B cell (primary cell): Measurements from ENCODE around the gene ENDOV. TPM values are rescaled to one million over a fixed set of nuclear protein-coding genes. Genes with fewer than 3 reads are reported as not detected.

Source experiments
- ATAC-seq: fragments of 200-7000 bp; cut with Tn5 transposase; one replicate; pipeline ENCODE4 v1.10.0; 2021; ENCODE audit warnings: low read depth, mild to moderate bottlenecking, moderate number of reproducible peaks, moderate library complexity
- CTCF ChIA-PET: fragments of 350-600 bp; sonication (Branson Sonifier 250); formaldehyde crosslinking; loops from one replicate; lab custom pipeline; 2021; ENCODE audit warnings: antibody characterized with exemption, inconsistent platforms; lab: Charles Lee
- POLR2A ChIA-PET: fragments of 350-600 bp; sonication (Branson Sonifier 250); formaldehyde crosslinking; loops from one replicate; lab custom pipeline; 2021; ENCODE audit warnings: antibody characterized with exemption; lab: Charles Lee
- DNase-seq: peaks from one replicate; pipeline ENCODE4 v3.0.0; 2013
- H2AFZ ChIP-seq: 2 replicates; pipeline ENCODE4 v1.6.1; 2012; ENCODE audit warnings: mild to moderate bottlenecking, low read depth, low read length; ENCODE audit not compliant: insufficient read depth, poor library complexity, severe bottlenecking
- H3K27ac ChIP-seq, 2 donors: 1 replicate in 1 of 2; 2 replicates in 1 of 2; pipeline ENCODE4 v1.5.1; 2012 to 2013; ENCODE audit warnings: low read length in 2 of 2, mild to moderate bottlenecking in 2 of 2, moderate library complexity in 1 of 2
- H3K27me3 ChIP-seq, 4 experiments: fragments of 200-600 bp in 1 of 4; sonication (generic) in 1 of 4; replicated peaks in 1 of 4; 1 replicate in 2 of 4; 2 replicates in 2 of 4; pipeline versions ENCODE4 v1.6.1 to v1.7.0; 2013 to 2016; ENCODE audit warnings: low read length in 3 of 4, mild to moderate bottlenecking in 2 of 4, mixed read lengths in 1 of 4, moderate library complexity in 1 of 4; ENCODE audit not compliant: insufficient read depth in 4 of 4, control insufficient read depth in 3 of 4; ENCODE audit errors: control extremely low read depth in 1 of 4
- H3K36me3 ChIP-seq, 2 experiments: replicated peaks in 1 of 2; 1 replicate in 1 of 2; 2 replicates in 1 of 2; pipeline versions ENCODE4 v1.6.1 to v1.7.1; 2013; ENCODE audit warnings: low read length in 1 of 2; ENCODE audit not compliant: insufficient read depth in 2 of 2, control insufficient read depth in 1 of 2; ENCODE audit errors: control extremely low read depth in 1 of 2, extremely low read depth in 1 of 2
- H3K4me1 ChIP-seq, 2 donors: fragments of 200-600 bp in 1 of 2; sonication (generic) in 1 of 2; 1 replicate in 1 of 2; 2 replicates in 1 of 2; pipeline versions ENCODE4 v1.5.1 to v1.6.1; 2013 to 2017; ENCODE audit warnings: low read length in 2 of 2; ENCODE audit not compliant: control insufficient read depth in 2 of 2, insufficient read depth in 2 of 2
- H3K4me2 ChIP-seq: replicated peaks from 2 replicates; pipeline ENCODE3; 2012; ENCODE audit warnings: mild to moderate bottlenecking, low read depth, low read length; ENCODE audit not compliant: poor library complexity, severe bottlenecking
- H3K4me3 ChIP-seq, 5 experiments: fragments of 200-600 bp in 1 of 5; sonication (generic) in 1 of 5; 1 replicate in 3 of 5; 2 replicates in 2 of 5; pipeline versions ENCODE4 v1.5.1 to v1.7.0; 2011 to 2016; ENCODE audit warnings: low read length in 4 of 5, mild to moderate bottlenecking in 4 of 5, low read depth in 2 of 5, control low read depth in 1 of 5, moderate library complexity in 1 of 5; ENCODE audit not compliant: insufficient read depth in 1 of 5; ENCODE audit errors: control extremely low read depth in 1 of 5, extremely low read depth in 1 of 5
- H3K79me2 ChIP-seq: fragments of 200-600 bp; sonication (generic); one replicate; pipeline ENCODE4 v1.6.0; 2016; ENCODE audit warnings: low read length; ENCODE audit not compliant: control insufficient read depth, insufficient read depth
- H3K9ac ChIP-seq: fragments of 200-600 bp; sonication (generic); 2 replicates; pipeline ENCODE4 v1.6.1; 2017; ENCODE audit warnings: mild to moderate bottlenecking, low read length, moderate library complexity
- H3K9me3 ChIP-seq, 3 donors: one replicate each; pipeline versions ENCODE4 v1.6.1 to v1.7.1; 2013; ENCODE audit warnings: low read length in 2 of 3; ENCODE audit not compliant: control insufficient read depth in 2 of 3, insufficient read depth in 1 of 3; ENCODE audit errors: control extremely low read depth in 1 of 3
- H4K20me1 ChIP-seq: 2 replicates; pipeline ENCODE4 v1.6.0; 2012; ENCODE audit warnings: mild to moderate bottlenecking, low read length; ENCODE audit not compliant: insufficient read depth, control insufficient read depth, poor library complexity, severe bottlenecking
- H3K27ac Mint-ChIP-seq: one replicate; pipeline ENCODE4 v1.8.0; 2021; ENCODE audit warnings: mixed read lengths
- H3K27me3 Mint-ChIP-seq: one replicate; pipeline ENCODE4 v1.8.0; 2021; ENCODE audit warnings: mixed read lengths
- H3K4me1 Mint-ChIP-seq: one replicate; pipeline ENCODE4 v1.8.0; 2021; ENCODE audit warnings: mixed read lengths
- H3K4me3 Mint-ChIP-seq: one replicate; pipeline ENCODE4 v1.8.0; 2021; ENCODE audit warnings: mixed read lengths
- H3K9me3 Mint-ChIP-seq: one replicate; pipeline ENCODE4 v1.8.0; 2022; ENCODE audit warnings: mixed read lengths; ENCODE audit not compliant: insufficient read depth
- CTCF ChIP-seq: fragments of 200-600 bp; IDR thresholded peaks from one replicate; pipeline ENCODE4 v1.8.0; 2022; ENCODE audit warnings: antibody characterized with exemption, mild to moderate bottlenecking
- EZH2 ChIP-seq: IDR thresholded peaks from 2 replicates; pipeline ENCODE4 v1.6.1; 2012; ENCODE audit warnings: borderline replicate concordance, low read depth, mild to moderate bottlenecking, moderate library complexity, low read length; ENCODE audit not compliant: insufficient read depth, poor library complexity, severe bottlenecking
- WGBS: methylation state at CpG from one replicate; pipeline ENCODE4 v1.1.5; 2013; ENCODE audit warnings: missing lambda C conversion rate; ENCODE audit not compliant: insufficient coverage; 5-methylcytosine and 5-hydroxymethylcytosine counted together
- intact Hi-C: fragments of 100-400 bp; cut with micrococcal nuclease; formaldehyde crosslinking; loops from one replicate; pipeline ENCODE4 v1.10.0; 2022
- polyA plus RNA-seq: library from polyadenylated mRNA; depleted of rRNA; stranded (reverse); fragments of >200 nt; gene quantifications from 2 replicates; pipeline ENCODE4 v1.2.3, GENCODE V29; 2012
- total RNA-seq, 2 donors: library from RNA; stranded (reverse); fragments of 120-200 nt in 1 of 2; gene quantifications; 1 replicate in 1 of 2; 2 replicates in 1 of 2; pipeline versions ENCODE4 v1.2.3 to v1.2.4, GENCODE V29; 2013 to 2022

ENDOV gene
- total and polyA plus RNA-seq, 2 donors (not counting 1 experiment from before 2014, with no cell fraction given), result 25.3 to 49.5 TPM

- Histone ChIP-seq H3K9ac (no peak overlapping the region), H3K79me2 (no peaks in the 10 kb centered on the region), H3K27ac (no peak overlapping the region), H3K4me2 (no peak overlapping the region), H3K9me3 (peaks cover 0 to 3% (median 0%) of the 10 kb centered on the region in 3 donors), H3K36me3 (no peaks in the 10 kb centered on the region), H3K27me3 (no peaks in the 10 kb centered on the region), H2AFZ (no peak overlapping the region), H4K20me1 (no peaks in the 10 kb centered on the region), H3K4me1 (no peaks in the 10 kb centered on the region), H3K4me3 (no peak overlapping the region)
- DNase-seq, result no peak
- TF ChIP-seq EZH2 (no peak), CTCF (no peak)
- Mint-ChIP-seq H3K4me1 (no peaks in the 10 kb centered on the region), H3K4me3 (no peak overlapping the region), H3K27me3 (peaks cover 9% of the 10 kb centered on the region), H3K27ac (no peak overlapping the region), H3K9me3 (no peaks in the 10 kb centered on the region)
- ATAC-seq, result no peak
- CTCF ChIA-PET, result no interaction called here
- POLR2A ChIA-PET, result interaction anchor here (0.6 kb wide), 1 partner anchor 709 kb away, joined by 5 read pairs; no protein-coding TSS in a partner anchor
- 87% methylated on average over 4 of the region's 4 CpGs for WGBS
- intact Hi-C loops, result no loop called here
Observed at GRCh38 chr17:80447790-80448189, 32.8 kb downstream of the ENDOV start.

- H3K4me2 ChIP-seq, result no peak overlapping the region
- Mint-ChIP-seq H3K4me1 (peaks cover 8% of the 10 kb centered on the region), H3K9me3 (no peaks in the 10 kb centered on the region), H3K27me3 (peaks cover 4% of the 10 kb centered on the region), H3K4me3 (no peak overlapping the region), H3K27ac (no peak overlapping the region)
- no peaks in the 10 kb centered on the region for H3K79me2 ChIP-seq
- H3K4me1 ChIP-seq, result peaks cover 7 to 8% of the 10 kb centered on the region in 2 donors
- no peak for ATAC-seq
- ChIA-PET CTCF (no interaction called here), POLR2A (no interaction called here)
- TF ChIP-seq EZH2, result no peak
- no peak for TF ChIP-seq CTCF
- H2AFZ ChIP-seq, result no peak overlapping the region
- no peaks in the 10 kb centered on the region for H3K27me3 ChIP-seq
- no peaks in the 10 kb centered on the region for H3K36me3 ChIP-seq
- intact Hi-C loops, result no loop called here
- no peak overlapping the region for H3K27ac ChIP-seq
- DNase-seq, result no peak
- peaks cover 0 to 10% (median 0%) of the 10 kb centered on the region in 3 donors for H3K9me3 ChIP-seq
- WGBS, result 90% methylated on average over 26 of the region's 27 CpGs
- no peak overlapping the region for H3K9ac ChIP-seq
- no peaks in the 10 kb centered on the region for H4K20me1 ChIP-seq
- H3K4me3 ChIP-seq, result no peak overlapping the region
Observed at GRCh38 chr17:80449194-80449929, 34.4 kb downstream of the ENDOV start.
